Parathyroid adenoma (tissue), 2 donors: ENCODE results near the gene ITIH5.

Source experiments
- H2AFZ ChIP-seq: fragments of 300-600 bp; sonication (generic); one replicate; pipeline ENCODE4 v1.7.0; 2017; ENCODE audit warnings: antibody characterized with exemption, mild to moderate bottlenecking
- H3K27ac ChIP-seq: fragments of 300-600 bp; sonication (generic); one replicate; pipeline ENCODE4 v1.7.0; 2017
- H3K27me3 ChIP-seq: fragments of 300-600 bp; sonication (generic); one replicate; pipeline ENCODE4 v1.7.0; 2017; ENCODE audit warnings: low read length; ENCODE audit not compliant: control insufficient read depth, insufficient read depth
- H3K36me3 ChIP-seq: fragments of 300-600 bp; sonication (generic); one replicate; pipeline ENCODE4 v1.7.0; 2017; ENCODE audit warnings: low read length; ENCODE audit not compliant: control insufficient read depth, insufficient read depth
- H3K4me1 ChIP-seq: fragments of 300-600 bp; sonication (generic); one replicate; pipeline ENCODE4 v1.7.0; 2017; ENCODE audit warnings: control low read depth
- H3K4me2 ChIP-seq: fragments of 300-600 bp; sonication (generic); one replicate; pipeline ENCODE4 v1.7.0; 2017; ENCODE audit warnings: low read length
- H3K4me3 ChIP-seq: fragments of 300-600 bp; sonication (generic); one replicate; pipeline ENCODE4 v1.7.0; 2017; ENCODE audit warnings: low read depth, low read length
- H3K79me2 ChIP-seq: fragments of 300-600 bp; sonication (generic); one replicate; pipeline ENCODE4 v1.7.0; 2017; ENCODE audit warnings: control low read depth
- H3K9ac ChIP-seq: fragments of 300-600 bp; sonication (generic); one replicate; pipeline ENCODE4 v1.7.0; 2017; ENCODE audit warnings: mild to moderate bottlenecking
- H3K9me3 ChIP-seq: fragments of 300-600 bp; sonication (generic); one replicate; pipeline ENCODE4 v1.7.0; 2017; ENCODE audit warnings: low read length; ENCODE audit not compliant: control insufficient read depth
- CTCF ChIP-seq: fragments of 300-600 bp; sonication (generic); IDR thresholded peaks from one replicate; pipeline ENCODE4 v1.7.0; 2017; ENCODE audit warnings: antibody characterized with exemption, mild to moderate bottlenecking
- donor health status: primary hyperparathyroidism.

The ITIH5 gene

GRCh38 chr10:7561985-7562384, 104.8 kb downstream of the ITIH5 start:
- H3K9ac ChIP-seq: no peak overlapping the region
- peak overlapping the region; percentile 11 for H3K27ac ChIP-seq
- H3K27me3 ChIP-seq: no peaks in the 10 kb centered on the region
- no peak overlapping the region for H3K4me2 ChIP-seq
- no peaks in the 10 kb centered on the region for H3K9me3 ChIP-seq
- TF ChIP-seq CTCF: no peak
- no peak overlapping the region for H3K4me3 ChIP-seq
- H3K36me3 ChIP-seq: no peaks in the 10 kb centered on the region
- no peaks in the 10 kb centered on the region for H3K79me2 ChIP-seq
- no peak overlapping the region for H2AFZ ChIP-seq
- no peaks in the 10 kb centered on the region for H3K4me1 ChIP-seq

- no peaks in the 10 kb centered on the region for H3K4me1 ChIP-seq
- H2AFZ ChIP-seq: no peak overlapping the region
- no peak overlapping the region for H3K9ac ChIP-seq
- no peak for TF ChIP-seq CTCF
- no peaks in the 10 kb centered on the region for H3K27me3 ChIP-seq
- no peak overlapping the region for H3K4me3 ChIP-seq
- no peaks in the 10 kb centered on the region for H3K79me2 ChIP-seq
- H3K4me2 ChIP-seq: no peak overlapping the region
- peak overlapping the region; percentile 11 for H3K27ac ChIP-seq
- H3K9me3 ChIP-seq: no peaks in the 10 kb centered on the region
- H3K36me3 ChIP-seq: no peaks in the 10 kb centered on the region
Measured at GRCh38 chr10:7561216-7561893, 105.4 kb downstream of the ITIH5 start.

- no peaks in the 10 kb centered on the region for H3K27me3 ChIP-seq
- H3K79me2 ChIP-seq: no peaks in the 10 kb centered on the region
- H3K9me3 ChIP-seq: no peaks in the 10 kb centered on the region
- no peak overlapping the region for H3K4me2 ChIP-seq
- H3K4me3 ChIP-seq: no peak overlapping the region
- no peaks in the 10 kb centered on the region for H3K4me1 ChIP-seq
- no peak overlapping the region for H3K9ac ChIP-seq
- no peaks in the 10 kb centered on the region for H3K36me3 ChIP-seq
- no peak for TF ChIP-seq CTCF
- H2AFZ ChIP-seq: no peak overlapping the region
- no peak overlapping the region for H3K27ac ChIP-seq
Measured at GRCh38 chr10:7560519-7560918, 106.2 kb downstream of the ITIH5 start.

- no peak overlapping the region for H3K4me2 ChIP-seq
- no peaks in the 10 kb centered on the region for H3K36me3 ChIP-seq
- H2AFZ ChIP-seq: no peak overlapping the region
- no peak overlapping the region for H3K9ac ChIP-seq
- no peak for TF ChIP-seq CTCF
- H3K27ac ChIP-seq: no peak overlapping the region
- H3K4me1 ChIP-seq: no peaks in the 10 kb centered on the region
- no peaks in the 10 kb centered on the region for H3K27me3 ChIP-seq
- H3K9me3 ChIP-seq: no peaks in the 10 kb centered on the region
- no peak overlapping the region for H3K4me3 ChIP-seq
- H3K79me2 ChIP-seq: no peaks in the 10 kb centered on the region
Measured at GRCh38 chr10:7559386-7559785, 107.4 kb downstream of the ITIH5 start.

- Histone ChIP-seq H3K27me3 (no peaks in the 10 kb centered on the region), H3K79me2 (no peaks in the 10 kb centered on the region), H3K4me1 (no peaks in the 10 kb centered on the region), H3K4me2 (no peak overlapping the region), H3K9ac (no peak overlapping the region), H3K9me3 (no peaks in the 10 kb centered on the region), H2AFZ (no peak overlapping the region), H3K36me3 (no peaks in the 10 kb centered on the region), H3K27ac (no peak overlapping the region), H3K4me3 (no peak overlapping the region)
- no peak for TF ChIP-seq CTCF
Measured at GRCh38 chr10:7558036-7558435, 108.7 kb downstream of the ITIH5 start.
